Body of pancreas (tissue), 4 donors: ENCODE results near the gene MYBPC1. TPM values are rescaled to one million over a fixed set of nuclear protein-coding genes. Genes with fewer than 3 reads are reported as not detected.

Experiments
- ATAC-seq: fragments of 150-250 bp; one replicate; pipeline ENCODE4 v1.9.1; 2016
- DNase-seq, 4 donors: peaks; one replicate each; pipeline ENCODE4 v3.0.0-alpha.2; 2019
- H3K27ac ChIP-seq, 4 donors: fragments of 200-600 bp; sonication (generic); 1 replicate in 3 of 4; 2 replicates in 1 of 4; pipeline versions ENCODE4 v1.5.1 to v1.6.1; 2016 to 2019; ENCODE audit warnings: mild to moderate bottlenecking in 1 of 4, mixed read lengths in 1 of 4, moderate library complexity in 1 of 4
- H3K27me3 ChIP-seq, 2 donors: fragments of 200-600 bp; sonication (generic); one replicate each; pipeline ENCODE4 v1.6.0; 2016; ENCODE audit warnings: mild to moderate bottlenecking in 1 of 2
- H3K36me3 ChIP-seq, 2 donors: fragments of 200-600 bp; sonication (generic); replicated peaks in 1 of 2; 2 replicates each; pipeline ENCODE4 v1.5.1; 2016; ENCODE audit warnings: low read depth in 2 of 2; ENCODE audit not compliant: insufficient read depth in 1 of 2
- H3K4me1 ChIP-seq: fragments of 200-600 bp; sonication (generic); one replicate; pipeline ENCODE4 v1.6.0; 2016
- H3K4me3 ChIP-seq, 2 donors: fragments of 200-600 bp; sonication (generic); 1 replicate in 1 of 2; 2 replicates in 1 of 2; pipeline ENCODE4 v1.5.1; 2016 to 2019
- H3K9me3 ChIP-seq, 3 donors: fragments of 200-600 bp; sonication (generic); 1 replicate in 2 of 3; 2 replicates in 1 of 3; pipeline ENCODE4 v1.5.1; 2016
- POLR2A ChIP-seq, 3 donors: fragments of 450-650 bp; IDR thresholded peaks; one replicate each; pipeline ENCODE4 v1.6.1; 2016; ENCODE audit warnings: antibody characterized with exemption in 3 of 3, mild to moderate bottlenecking in 2 of 3
- WGBS, 2 donors: methylation state at CpG; one replicate each; pipeline ENCODE4 v1.1.5; 2017; 5-methylcytosine and 5-hydroxymethylcytosine counted together
- intact Hi-C: fragments of 100-400 bp; cut with DNase I; formaldehyde crosslinking; loops from one replicate; pipeline ENCODE4 v1.15.1; 2023
- total RNA-seq, 2 donors: library from RNA; depleted of rRNA; stranded (reverse); fragments of >200 nt; gene quantifications; one replicate each; pipeline ENCODE4 v1.1.0, GENCODE V29; 2016
- TF ChIP-seq, protein P1 (sequence below), 7 experiments: fragments of 450-650 bp in 4 of 7; fragments of 200-600 bp in 3 of 7; sonication (generic) in 3 of 7; IDR thresholded peaks; one replicate each; pipeline ENCODE4 v1.5.1; 2016 to 2019; ENCODE audit warnings: antibody characterized with exemption in 7 of 7

Gene MYBPC1
- total RNA-seq, 2 donors from 2014 or later, result 0.66 to 0.78 TPM

GRCh38 chr12:101619026-101619786, 24.4 kb downstream of the MYBPC1 start:
- H3K27ac ChIP-seq, result no peak overlapping the region
- no peaks in the 10 kb centered on the region for H3K36me3 ChIP-seq
- 77 to 87% methylated on average over 2 of the region's 2 CpGs for WGBS, 2 donors
- ATAC-seq (no peak), DNase-seq (no peak)
- no peak overlapping the region for H3K4me3 ChIP-seq
- peaks cover 56% of the 10 kb centered on the region for H3K4me1 ChIP-seq
- TF ChIP-seq, protein P1, sequence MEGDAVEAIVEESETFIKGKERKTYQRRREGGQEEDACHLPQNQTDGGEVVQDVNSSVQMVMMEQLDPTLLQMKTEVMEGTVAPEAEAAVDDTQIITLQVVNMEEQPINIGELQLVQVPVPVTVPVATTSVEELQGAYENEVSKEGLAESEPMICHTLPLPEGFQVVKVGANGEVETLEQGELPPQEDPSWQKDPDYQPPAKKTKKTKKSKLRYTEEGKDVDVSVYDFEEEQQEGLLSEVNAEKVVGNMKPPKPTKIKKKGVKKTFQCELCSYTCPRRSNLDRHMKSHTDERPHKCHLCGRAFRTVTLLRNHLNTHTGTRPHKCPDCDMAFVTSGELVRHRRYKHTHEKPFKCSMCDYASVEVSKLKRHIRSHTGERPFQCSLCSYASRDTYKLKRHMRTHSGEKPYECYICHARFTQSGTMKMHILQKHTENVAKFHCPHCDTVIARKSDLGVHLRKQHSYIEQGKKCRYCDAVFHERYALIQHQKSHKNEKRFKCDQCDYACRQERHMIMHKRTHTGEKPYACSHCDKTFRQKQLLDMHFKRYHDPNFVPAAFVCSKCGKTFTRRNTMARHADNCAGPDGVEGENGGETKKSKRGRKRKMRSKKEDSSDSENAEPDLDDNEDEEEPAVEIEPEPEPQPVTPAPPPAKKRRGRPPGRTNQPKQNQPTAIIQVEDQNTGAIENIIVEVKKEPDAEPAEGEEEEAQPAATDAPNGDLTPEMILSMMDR (IDR thresholded peaks at IDR 0.05), result no peak
- no peak for TF ChIP-seq POLR2A (IDR thresholded peaks at IDR 0.05)
- no peaks in the 10 kb centered on the region for H3K9me3 ChIP-seq
- peaks cover 0 to 2% of the 10 kb centered on the region in 2 donors for H3K27me3 ChIP-seq
- intact Hi-C loops, result no loop called here

GRCh38 chr12:101619858-101620761, 25.3 kb downstream of the MYBPC1 start:
- DNase-seq, result peak; percentile 48 to 67 (median 59)
- intact Hi-C loops, result no loop called here
- Histone ChIP-seq H3K27ac (no peak overlapping the region), H3K27me3 (peaks cover 0 to 2% of the 10 kb centered on the region in 2 donors), H3K4me1 (peaks cover 53% of the 10 kb centered on the region), H3K4me3 (no peak overlapping the region), H3K9me3 (no peaks in the 10 kb centered on the region), H3K36me3 (no peaks in the 10 kb centered on the region)
- no peak for ATAC-seq
- WGBS, 2 donors, result 24 to 26% methylated on average over 6 of the region's 6 CpGs
- TF ChIP-seq, protein P1 (IDR thresholded peaks at IDR 0.05), result no peak
- no peak for TF ChIP-seq POLR2A (IDR thresholded peaks at IDR 0.05)

DNA sequence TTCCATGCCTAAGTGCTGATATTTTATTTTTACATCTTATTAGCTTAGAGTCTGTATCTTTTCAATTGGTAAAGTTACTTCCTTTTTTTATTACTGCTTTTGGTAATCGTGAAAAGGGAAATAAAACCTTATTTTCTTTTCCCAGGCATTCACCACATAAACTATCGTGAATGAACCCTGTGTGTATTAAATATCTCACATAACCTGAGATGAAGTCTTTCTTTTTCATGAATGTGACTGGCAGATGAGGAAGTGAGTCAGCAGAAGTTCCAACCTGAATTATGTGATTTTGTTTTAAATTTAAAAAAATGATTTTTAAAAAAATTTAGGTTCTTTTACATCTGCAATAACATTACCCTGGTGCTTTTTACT, 26.0 kb downstream of the MYBPC1 start:
- 49 to 53% methylated on average over 2 of the region's 2 CpGs for WGBS, 2 donors
- TF ChIP-seq, protein P1 (IDR thresholded peaks at IDR 0.05), result no peak
- no peak for TF ChIP-seq POLR2A (IDR thresholded peaks at IDR 0.05)
- no peak overlapping the region for H3K27ac ChIP-seq

DNA sequence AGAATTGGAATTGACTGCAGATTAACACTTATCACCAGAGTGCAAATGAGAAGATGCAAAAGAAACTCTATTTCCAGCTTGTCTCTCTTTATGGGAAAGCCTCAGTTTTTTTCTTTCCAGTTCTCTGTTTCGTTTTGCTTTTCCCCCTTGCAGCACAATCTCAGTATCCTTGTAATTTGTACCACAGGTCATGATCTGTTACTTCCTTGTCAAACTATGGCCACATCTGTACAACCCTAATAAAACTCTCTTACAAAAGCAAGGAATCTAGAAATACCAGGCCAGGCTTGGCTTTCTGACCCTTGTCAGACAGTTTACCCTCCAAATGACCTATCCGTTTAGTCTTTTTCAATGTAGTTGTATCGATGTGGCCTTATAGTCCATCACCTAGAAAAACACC, 33.9 kb downstream of the MYBPC1 start:
- H3K4me3 ChIP-seq, result no peak overlapping the region
- H3K27ac ChIP-seq, result no peak overlapping the region
- TF ChIP-seq, protein P1 (IDR thresholded peaks at IDR 0.05), result no peak
- TF ChIP-seq POLR2A (IDR thresholded peaks at IDR 0.05), result no peak
- intact Hi-C loops, result no loop called here
- H3K9me3 ChIP-seq, result no peaks in the 10 kb centered on the region
- H3K4me1 ChIP-seq, result no peaks in the 10 kb centered on the region
- H3K36me3 ChIP-seq, result no peaks in the 10 kb centered on the region
- DNase-seq, result no peak
- 85% methylated on average over 3 of the region's 3 CpGs for WGBS, 2 donors
- no peak for ATAC-seq
- H3K27me3 ChIP-seq, result no peaks in the 10 kb centered on the region

More for the DNA sequence above, 26.0 kb downstream of the MYBPC1 start:
- DNase-seq (no peak), ATAC-seq (no peak)
- no peaks in the 10 kb centered on the region for H3K36me3 ChIP-seq
- H3K4me1 ChIP-seq, result peaks cover 51% of the 10 kb centered on the region
- H3K9me3 ChIP-seq, result no peaks in the 10 kb centered on the region
- peaks cover 0 to 2% of the 10 kb centered on the region in 2 donors for H3K27me3 ChIP-seq
- no peak overlapping the region for H3K4me3 ChIP-seq
- intact Hi-C loops, result no loop called here
